CD14-positive monocyte (primary cell): ENCODE measurements around the gene PIEZO1. TPM values are rescaled to one million over a fixed set of nuclear protein-coding genes. Genes with fewer than 3 reads are reported as not detected.

ENCODE experiments used
- DNase-seq, 3 donors: peaks; one replicate each; pipeline ENCODE4 v3.0.0-alpha.2; 2011 to 2022
- H2AFZ ChIP-seq: 2 replicates; pipeline ENCODE4 v1.6.0; 2012; ENCODE audit warnings: mild to moderate bottlenecking, low read depth, low read length, inconsistent platforms; ENCODE audit not compliant: insufficient read depth, poor library complexity, severe bottlenecking
- H3K27ac ChIP-seq, 2 donors: 1 replicate in 1 of 2; 2 replicates in 1 of 2; pipeline ENCODE4 v1.5.1; 2012 to 2013; ENCODE audit warnings: low read length in 2 of 2, control low read depth in 1 of 2, inconsistent platforms in 1 of 2, low read depth in 1 of 2, mild to moderate bottlenecking in 1 of 2
- H3K27me3 ChIP-seq, 2 donors: one replicate each; pipeline versions ENCODE4 v1.6.0 to v1.6.1; 2011 to 2013; ENCODE audit warnings: low read length in 2 of 2; ENCODE audit not compliant: control insufficient read depth in 2 of 2, insufficient read depth in 2 of 2
- H3K36me3 ChIP-seq, 2 donors: replicated peaks in 1 of 2; 1 replicate in 1 of 2; 2 replicates in 1 of 2; pipeline versions ENCODE4 v1.5.1 to v1.6.1; 2012 to 2013; ENCODE audit warnings: low read length in 2 of 2, control low read depth in 1 of 2, inconsistent platforms in 1 of 2, mild to moderate bottlenecking in 1 of 2; ENCODE audit not compliant: insufficient read depth in 2 of 2, control insufficient read depth in 1 of 2
- H3K4me1 ChIP-seq, 2 donors: 1 replicate in 1 of 2; 2 replicates in 1 of 2; pipeline versions ENCODE4 v1.5.1 to v1.6.1; 2012 to 2013; ENCODE audit warnings: low read length in 2 of 2, control low read depth in 1 of 2, inconsistent platforms in 1 of 2, mild to moderate bottlenecking in 1 of 2, moderate library complexity in 1 of 2; ENCODE audit not compliant: insufficient read depth in 2 of 2, control insufficient read depth in 1 of 2
- H3K4me2 ChIP-seq: replicated peaks from 2 replicates; pipeline ENCODE3; 2012; ENCODE audit warnings: low read length, moderate library complexity, mild to moderate bottlenecking; ENCODE audit not compliant: poor library complexity, severe bottlenecking; ENCODE audit errors: extremely low read depth
- H3K4me3 ChIP-seq, 3 experiments: fragments of 200-600 bp in 1 of 3; sonication (generic) in 1 of 3; replicated peaks in 1 of 3; 1 replicate in 2 of 3; 2 replicates in 1 of 3; pipeline ENCODE4 v1.5.1; 2011 to 2013; ENCODE audit warnings: low read length in 3 of 3, mild to moderate bottlenecking in 3 of 3, control low read depth in 2 of 3, low read depth in 2 of 3, inconsistent platforms in 1 of 3, moderate library complexity in 1 of 3
- H3K79me2 ChIP-seq: 2 replicates; pipeline ENCODE4 v1.6.0; 2012; ENCODE audit warnings: mild to moderate bottlenecking, control low read depth, inconsistent platforms, low read length, moderate library complexity; ENCODE audit not compliant: insufficient read depth
- H3K9ac ChIP-seq: 2 replicates; pipeline ENCODE4 v1.6.0; 2017; ENCODE audit warnings: low read length, mild to moderate bottlenecking; ENCODE audit not compliant: insufficient read depth, poor library complexity, severe bottlenecking
- H3K9me3 ChIP-seq, 2 donors: replicated peaks in 1 of 2; 1 replicate in 1 of 2; 2 replicates in 1 of 2; pipeline versions ENCODE4 v1.5.1 to v1.6.1; 2012 to 2013; ENCODE audit warnings: low read length in 2 of 2, control low read depth in 1 of 2; ENCODE audit not compliant: control insufficient read depth in 1 of 2, insufficient read depth in 1 of 2
- H4K20me1 ChIP-seq: 2 replicates; pipeline ENCODE4 v1.6.0; 2012; ENCODE audit warnings: mild to moderate bottlenecking, low read length, control low read depth, moderate library complexity; ENCODE audit not compliant: insufficient read depth
- H3K27ac Mint-ChIP-seq, 7 donors: one replicate each; pipeline ENCODE4 v1.8.0; 2020; ENCODE audit warnings: mild to moderate bottlenecking in 7 of 7, mixed read lengths in 7 of 7, moderate library complexity in 6 of 7, inconsistent platforms in 2 of 7
- H3K27me3 Mint-ChIP-seq, 3 donors: one replicate each; pipeline ENCODE4 v1.8.0; 2021 to 2022; ENCODE audit warnings: low read depth in 3 of 3, mild to moderate bottlenecking in 3 of 3, mixed read lengths in 3 of 3, moderate library complexity in 3 of 3, inconsistent platforms in 1 of 3
- H3K36me3 Mint-ChIP-seq, 2 donors: one replicate each; pipeline ENCODE4 v1.8.0; 2020; ENCODE audit warnings: mixed read lengths in 2 of 2, inconsistent platforms in 1 of 2, mild to moderate bottlenecking in 1 of 2
- H3K4me1 Mint-ChIP-seq: one replicate; pipeline ENCODE4 v1.8.0; 2020; ENCODE audit warnings: mild to moderate bottlenecking, mixed read lengths
- H3K4me3 Mint-ChIP-seq, 2 donors: one replicate each; pipeline ENCODE4 v1.8.0; 2020; ENCODE audit warnings: mild to moderate bottlenecking in 2 of 2, mixed read lengths in 2 of 2, moderate library complexity in 1 of 2
- H3K9me3 Mint-ChIP-seq, 7 donors: one replicate each; pipeline ENCODE4 v1.8.0; 2020 to 2022; ENCODE audit warnings: mixed read lengths in 7 of 7, mild to moderate bottlenecking in 6 of 7, moderate library complexity in 6 of 7, inconsistent platforms in 2 of 7
- CTCF ChIP-seq: fragments of 200-600 bp; IDR thresholded peaks from one replicate; pipeline ENCODE4 v1.8.0; 2022; ENCODE audit warnings: antibody characterized with exemption, mild to moderate bottlenecking
- WGBS: methylation state at CpG from one replicate; pipeline ENCODE4 v1.1.5; 2013; ENCODE audit warnings: missing lambda C conversion rate; ENCODE audit not compliant: insufficient coverage; 5-methylcytosine and 5-hydroxymethylcytosine counted together
- intact Hi-C, 2 donors: fragments of 100-400 bp; cut with micrococcal nuclease; formaldehyde crosslinking; loops; one replicate each; pipeline versions ENCODE4 v1.15.0 to v1.15.1; 2023
- polyA plus RNA-seq, 3 donors: library from polyadenylated mRNA; depleted of rRNA in 1 of 3; unstranded in 2 of 3; stranded (reverse) in 1 of 3; fragments of 300-500 nt in 2 of 3; fragments of >200 nt in 1 of 3; fragmentation: Illumina TruSeq in 2 of 3; gene quantifications; 1 replicate in 2 of 3; 2 replicates in 1 of 3; pipeline ENCODE4 v1.2.3, GENCODE V29; 2012 to 2021

The PIEZO1 gene
- polyA plus RNA-seq, 3 donors, result 10.2 to 405 (median 15.0) TPM

GRCh38 chr16:88815227-88815626, 30.2 kb upstream of the PIEZO1 start:
- intact Hi-C loops, result loop anchor here in 1 of 2 donors (10.0 kb wide), 1 partner anchor 400 kb away; the partner anchor contains the start of gene ZNF778
- Histone ChIP-seq H3K4me1 (peaks cover 28 to 31% of the 10 kb centered on the region in 2 donors), H3K36me3 (peaks cover 0 to 2% of the 10 kb centered on the region in 2 donors), H3K79me2 (peaks cover 14% of the 10 kb centered on the region), H3K9me3 (no peaks in the 10 kb centered on the region), H3K9ac (no peak overlapping the region), H4K20me1 (peaks cover 27% of the 10 kb centered on the region), H3K27ac (no peak overlapping the region), H3K4me2 (no peak overlapping the region), H3K27me3 (no peaks in the 10 kb centered on the region), H3K4me3 (no peak overlapping the region), H2AFZ (no peak overlapping the region)
- no peak overlapping the region for H3K27ac Mint-ChIP-seq
- peaks cover 18% of the 10 kb centered on the region for H3K4me1 Mint-ChIP-seq
- WGBS, result 97% methylated on average over 8 of the region's 10 CpGs
- H3K9me3 Mint-ChIP-seq, result peaks cover 0 to 3% (median 0%) of the 10 kb centered on the region in 7 donors
- H3K4me3 Mint-ChIP-seq, result no peak overlapping the region
- no peak for TF ChIP-seq CTCF
- H3K36me3 Mint-ChIP-seq, result peaks cover under 1 to 15% of the 10 kb centered on the region in 2 donors
- DNase-seq, result no peak
- no peaks in the 10 kb centered on the region for H3K27me3 Mint-ChIP-seq

- Mint-ChIP-seq H3K9me3 (peaks cover 0 to 3% (median 0%) of the 10 kb centered on the region in 7 donors), H3K27ac (no peak overlapping the region), H3K4me3 (no peak overlapping the region), H3K36me3 (peaks cover 9 to 23% of the 10 kb centered on the region in 2 donors), H3K27me3 (peaks cover 0 to 2% (median 0%) of the 10 kb centered on the region in 3 donors), H3K4me1 (peaks cover 27% of the 10 kb centered on the region)
- Histone ChIP-seq H3K27me3 (no peaks in the 10 kb centered on the region), H3K9ac (no peak overlapping the region), H4K20me1 (peaks cover 38% of the 10 kb centered on the region), H3K79me2 (peaks cover 25% of the 10 kb centered on the region), H3K4me3 (no peak overlapping the region), H3K4me2 (no peak overlapping the region), H3K9me3 (no peaks in the 10 kb centered on the region), H3K4me1 (peaks cover 35 to 42% of the 10 kb centered on the region in 2 donors), H3K36me3 (peaks cover 6 to 7% of the 10 kb centered on the region in 2 donors), H3K27ac (no peak overlapping the region), H2AFZ (no peak overlapping the region)
- no peak for DNase-seq
- intact Hi-C loops, result loop anchor here in 1 of 2 donors (10.0 kb wide), 1 partner anchor 401 kb away; the partner anchor contains the start of gene ZNF778
- TF ChIP-seq CTCF, result no peak
- WGBS, result 95% methylated on average over 12 of the region's 13 CpGs
Measured at GRCh38 chr16:88814144-88814502, 29.1 kb upstream of the PIEZO1 start.
